ENCODE measurements around the gene OR6Q1.

Gene OR6Q1

GRCh38 chr11:58068655-58069054, 37.9 kb downstream of the OR6Q1 start:
- Histone ChIP-seq H3K9ac (ENCODE audit: low read depth, low read length) (no peak overlapping the region), H3K36me3 (ENCODE audit: insufficient read depth, low read length) (no peaks in the 10 kb centered on the region), H3K4me1 (ENCODE audit: insufficient read depth, low read length) (peaks cover 8% of the 10 kb centered on the region; the same call in 1 of the 2 replicates), H3K9me3 (ENCODE audit: control insufficient read depth, insufficient read depth, low read length) (no peaks in the 10 kb centered on the region)

- H3K36me3 ChIP-seq (ENCODE audit: insufficient read depth, low read length) = no peaks in the 10 kb centered on the region
- H3K9ac ChIP-seq (ENCODE audit: low read depth, low read length) = no peak overlapping the region
- H3K9me3 ChIP-seq (ENCODE audit: control insufficient read depth, insufficient read depth, low read length) = no peaks in the 10 kb centered on the region
- no peaks in the 10 kb centered on the region for H3K4me1 ChIP-seq (ENCODE audit: insufficient read depth, low read length)
Measured at GRCh38 chr11:58070585-58070984, 39.8 kb downstream of the OR6Q1 start.

- no peaks in the 10 kb centered on the region for H3K36me3 ChIP-seq (ENCODE audit: insufficient read depth, low read length)
- H3K9ac ChIP-seq (ENCODE audit: low read depth, low read length) = no peak overlapping the region
- no peaks in the 10 kb centered on the region for H3K9me3 ChIP-seq (ENCODE audit: control insufficient read depth, insufficient read depth, low read length)
- no peaks in the 10 kb centered on the region for H3K4me1 ChIP-seq (ENCODE audit: insufficient read depth, low read length)
Measured at GRCh38 chr11:58075781-58076180, 45.0 kb downstream of the OR6Q1 start.

All from ES-I3 (cell line).